Ishikawa (cell line): ENCODE data around the gene MILR1.

ENCODE experiments used
- CEBPB ChIP-seq: IDR thresholded peaks from 2 replicates; pipeline ENCODE4 v1.6.1; 2012
- CREB1 ChIP-seq: IDR thresholded peaks from 2 replicates; pipeline ENCODE4 v1.6.1; 2012; ENCODE audit warnings: low read depth
- EGR1 ChIP-seq: IDR thresholded peaks from 2 replicates; pipeline ENCODE4 v1.6.1; 2012
- EP300 ChIP-seq: IDR thresholded peaks from 2 replicates; pipeline ENCODE4 v1.6.1; 2012; ENCODE audit warnings: borderline replicate concordance
- FOXM1 ChIP-seq: IDR thresholded peaks from 2 replicates; pipeline ENCODE4 v1.6.1; 2012; ENCODE audit warnings: low read depth, borderline replicate concordance
- MAX ChIP-seq: IDR thresholded peaks from 2 replicates; pipeline ENCODE4 v1.6.1; 2012
- NFIC ChIP-seq: IDR thresholded peaks from 2 replicates; pipeline ENCODE4 v1.6.1; 2012
- RAD21 ChIP-seq: IDR thresholded peaks from 2 replicates; pipeline ENCODE4 v1.6.1; 2012; ENCODE audit warnings: low read depth
- REST ChIP-seq: IDR thresholded peaks from 2 replicates; pipeline ENCODE4 v1.6.1; 2012; ENCODE audit warnings: low read depth, mild to moderate bottlenecking
- TAF1 ChIP-seq: IDR thresholded peaks from 2 replicates; pipeline ENCODE4 v1.6.1; 2012; ENCODE audit warnings: low read depth, mild to moderate bottlenecking
- TCF12 ChIP-seq: IDR thresholded peaks from 2 replicates; pipeline ENCODE4 v1.6.1; 2012; ENCODE audit warnings: low read depth
- TEAD4 ChIP-seq: IDR thresholded peaks from 2 replicates; pipeline ENCODE4 v1.6.1; 2012
- USF1 ChIP-seq: IDR thresholded peaks from 2 replicates; pipeline ENCODE4 v1.6.1; 2012
- YY1 ChIP-seq: IDR thresholded peaks from 2 replicates; pipeline ENCODE4 v1.6.1; 2012; ENCODE audit warnings: low read depth
- ZBTB7A ChIP-seq: IDR thresholded peaks from 2 replicates; pipeline ENCODE4 v1.6.1; 2012; ENCODE audit warnings: low read depth

The MILR1 gene

GRCh38 chr17:64448665-64449512 lies at the start of gene MILR1:
Gene MILR1, plus strand, starts transcription at chr17:64449115. Its CDS starts 54 bp downstream, at chr17:64449169.
- no peak for TF ChIP-seq EGR1

- TF ChIP-seq CEBPB (no peak), MAX (no peak), CREB1 (no peak), FOXM1 (no peak), USF1 (no peak)
Measured at GRCh38 chr17:64399767-64400156, 49.2 kb upstream of the MILR1 start.

- TF ChIP-seq CEBPB: no peak
- no peak for TF ChIP-seq NFIC
Measured at GRCh38 chr17:64400642-64401041, 48.3 kb upstream of the MILR1 start.

- TF ChIP-seq NFIC (no peak), RAD21 (no peak), YY1 (no peak), MAX (no peak), TCF12 (no peak), CREB1 (no peak), EGR1 (no peak), CEBPB (no peak), ZBTB7A (no peak), REST (no peak), USF1 (no peak), TEAD4 (no peak), FOXM1 (no peak), TAF1 (no peak), EP300 (no peak)
Measured at GRCh38 chr17:64401244-64401860, 47.6 kb upstream of the MILR1 start.

GRCh38 chr17:64401941-64402340 lies 47.0 kb upstream of the MILR1 start:
- TF ChIP-seq EP300: no peak
- TF ChIP-seq TEAD4: no peak
- no peak for TF ChIP-seq USF1

- TF ChIP-seq REST: no peak
- no peak for TF ChIP-seq CREB1
- TF ChIP-seq RAD21: no peak
- TF ChIP-seq TAF1: no peak
- TF ChIP-seq CEBPB: no peak
- no peak for TF ChIP-seq TCF12
- TF ChIP-seq NFIC: no peak
- no peak for TF ChIP-seq YY1
Measured at GRCh38 chr17:64402469-64402868, 46.4 kb upstream of the MILR1 start.
